ENCODE measurements around the gene POLR2C. TPM values are rescaled to one million over a fixed set of nuclear protein-coding genes. Genes with fewer than 3 reads are reported as not detected.

Gene POLR2C
- total RNA-seq, 1 experiment from 2014 or later, result 85.6 TPM

- no peak overlapping the region for H2BK5ac ChIP-seq (ENCODE audit: insufficient read length, low read length)
- TF ChIP-seq CTCF (conservative IDR thresholded peaks at IDR 0.05), result no peak
- no peaks in the 10 kb centered on the region for H3K9me3 Mint-ChIP-seq
- H3K23me2 ChIP-seq (ENCODE audit: insufficient read length, low read depth, low read length, poor library complexity, severe bottlenecking), result no peaks in the 10 kb centered on the region
- H3K4me1 ChIP-seq (ENCODE audit: insufficient read depth, low read length), result no peaks in the 10 kb centered on the region
- H4K8ac ChIP-seq (replicated peaks; ENCODE audit: insufficient read length, low read depth, low read length), result no peak overlapping the region
- no peak overlapping the region for H2AFZ ChIP-seq (ENCODE audit: low read length)
- H3K14ac ChIP-seq (ENCODE audit: insufficient read depth, low read length), result no peak overlapping the region
- H2BK120ac ChIP-seq (ENCODE audit: low read depth, low read length, poor library complexity, severe bottlenecking), result no peak overlapping the region
- no peak overlapping the region for H2BK20ac ChIP-seq (ENCODE audit: low read depth, low read length, poor library complexity, severe bottlenecking)
- no peak overlapping the region for H3K4me2 ChIP-seq (ENCODE audit: insufficient read depth, insufficient read length, low read length)
- H3K27me3 Mint-ChIP-seq (ENCODE audit: low read depth), result peaks cover 2% of the 10 kb centered on the region; the same call in 1 of the 2 replicates
- no peak overlapping the region for H3K56ac ChIP-seq (ENCODE audit: insufficient read length, low read depth, low read length)
- no peaks in the 10 kb centered on the region for H3K79me1 ChIP-seq (ENCODE audit: insufficient read depth, low read depth, low read length, poor library complexity, severe bottlenecking)
- H3T11ph ChIP-seq (ENCODE audit: low read length), result no peak overlapping the region
- no peak overlapping the region for H3K4ac ChIP-seq (ENCODE audit: low read depth, low read length)
- no peak overlapping the region for H3K4me3 Mint-ChIP-seq
- no peaks in the 10 kb centered on the region for H4K20me1 ChIP-seq (ENCODE audit: control insufficient read depth, insufficient read depth, insufficient read length)
- no peak overlapping the region for H4K91ac ChIP-seq (ENCODE audit: insufficient read length, low read depth, low read length)
- H3K23ac ChIP-seq (ENCODE audit: insufficient read length, low read depth, low read length), result no peak overlapping the region
- 0 out of 4 replicates have a peak, but pooled peaks cover 0 to 4% of the 10 kb centered on the region in 2 experiments for H3K4me1 Mint-ChIP-seq
- no peaks in the 10 kb centered on the region for H3K27me3 ChIP-seq (ENCODE audit: insufficient read depth, low read length)
- no peak overlapping the region for H3K18ac ChIP-seq (ENCODE audit: insufficient read length, low read depth, low read length)
- H2BK15ac ChIP-seq (ENCODE audit: low read depth, low read length), result no peak overlapping the region
- H3K27ac Mint-ChIP-seq, result peak overlapping the region in 1 of 3 experiments; percentile 51; a peak in 1 of 7 replicates
- no peak overlapping the region for H3K27ac ChIP-seq (ENCODE audit: insufficient read length, low read depth, low read length)
- H4K5ac ChIP-seq (ENCODE audit: insufficient read length, low read depth, low read length), result no peak overlapping the region
- no peaks in the 10 kb centered on the region for H3K9me3 ChIP-seq (ENCODE audit: control insufficient read depth, low read depth, low read length)
- H2AK5ac ChIP-seq (ENCODE audit: insufficient read length, low read length), result no peak overlapping the region
- DNase-seq, result no peak
- WGBS (ENCODE audit: extremely low coverage, insufficient read length, low lambda C conversion rate), result no CpG with 5 or more reads among the region's 14 CpGs
- peaks cover 0 to 2% (median 0%) of the 10 kb centered on the region in 3 experiments; a peak in 1 of 7 replicates for H3K36me3 Mint-ChIP-seq (ENCODE audit: insufficient read depth in 1 of 3, low read depth in 3 of 3)
- no peak overlapping the region for H2BK12ac ChIP-seq (ENCODE audit: insufficient read length, low read depth, low read length)
- no peak overlapping the region for H3K9ac ChIP-seq (ENCODE audit: extremely low read depth, insufficient read length, low read length)
- no peaks in the 10 kb centered on the region for H3K79me2 ChIP-seq (ENCODE audit: insufficient read depth, low read length)
Observed at GRCh38 chr16:57513371-57514102, 51.1 kb downstream of the POLR2C start.

Measured in H9 (cell line).